HAP-1 (cell line): ENCODE measurements around the gene SGK2.
"Not testable (repeated sequence)": the region's sequence is repeated elsewhere in the genome, so short reads cannot be mapped to it uniquely, and the experiment has no call there.

Experiments
- DNase-seq, 2 experiments: peaks; one replicate each; pipeline ENCODE4 v3.0.0-alpha.2; 2016 to 2020; ENCODE audit warnings: low spot score in 2 of 2
- H3K27me3 ChIP-seq: fragments of 250-450 bp; sonication (Bioruptor Pico); 2 replicates; pipeline ENCODE4 v1.5.1; 2020; ENCODE audit warnings: low read depth, mild to moderate bottlenecking, moderate library complexity
- H3K36me3 ChIP-seq: fragments of 250-450 bp; sonication (Bioruptor Pico); replicated peaks from 2 replicates; pipeline ENCODE4 v1.5.1; 2020; ENCODE audit warnings: mild to moderate bottlenecking
- H3K4me1 ChIP-seq: fragments of 250-450 bp; sonication (Bioruptor Pico); 2 replicates; pipeline ENCODE4 v1.5.1; 2020; ENCODE audit warnings: mild to moderate bottlenecking
- H3K4me3 ChIP-seq: fragments of 250-450 bp; sonication (Bioruptor Pico); 2 replicates; pipeline ENCODE4 v1.5.1; 2020; ENCODE audit warnings: mild to moderate bottlenecking, moderate library complexity
- H3K9me3 ChIP-seq: fragments of 250-450 bp; sonication (Bioruptor Pico); 2 replicates; pipeline ENCODE4 v1.5.1; 2020; ENCODE audit warnings: mild to moderate bottlenecking, moderate library complexity
- in situ Hi-C: fragments of 300-500 bp; cut with MboI; formaldehyde crosslinking; loops from 3 replicates; pipeline ENCODE4 v1.14.3; 2020; ENCODE audit warnings: low sequenced_read_pairs, inconsistent platforms, mixed read lengths

Gene SGK2

DNA sequence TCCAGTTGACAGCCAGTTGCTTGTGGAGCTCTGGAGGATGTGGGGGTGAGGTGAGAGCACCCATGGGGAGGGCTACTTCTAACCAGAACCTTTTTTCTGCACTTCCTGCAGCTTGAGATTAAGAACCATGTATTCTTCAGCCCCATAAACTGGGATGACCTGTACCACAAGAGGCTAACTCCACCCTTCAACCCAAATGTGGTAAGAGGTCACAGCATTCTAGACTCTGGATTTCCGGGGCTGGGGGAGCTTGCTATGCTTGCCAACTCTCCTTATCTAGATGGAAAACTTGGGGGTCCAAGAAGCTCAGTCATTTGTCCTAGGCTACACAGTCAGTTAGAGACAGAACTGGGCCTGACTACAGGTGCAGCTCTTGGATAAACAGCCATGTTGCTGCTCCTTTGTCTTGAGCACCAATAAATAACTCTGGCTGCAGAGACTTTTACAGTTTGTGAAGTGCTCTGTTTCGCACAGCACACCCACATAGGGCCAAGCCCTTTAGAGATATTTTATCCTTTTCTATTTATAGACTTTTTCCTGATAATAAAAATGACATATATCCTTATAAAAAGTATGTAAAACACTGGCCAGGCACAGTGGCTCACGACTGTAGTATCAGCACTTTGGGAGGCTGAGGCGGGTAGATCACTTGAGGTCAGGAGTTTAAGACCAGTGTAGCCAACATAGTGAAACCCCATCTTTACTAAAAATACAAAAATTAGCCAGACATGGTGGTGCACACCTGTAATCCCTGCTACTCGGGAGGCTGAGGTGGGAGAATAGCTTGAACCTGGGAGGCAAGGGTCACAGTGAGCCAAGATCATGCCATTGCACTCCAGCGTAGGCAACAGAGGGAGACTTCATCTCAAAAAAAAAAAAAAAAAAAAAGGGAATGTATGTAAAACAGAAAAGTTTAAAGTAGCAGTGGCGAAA, 21.3 kb downstream of the SGK2 start:
- H3K4me3 ChIP-seq: no peak overlapping the region
- no peaks in the 10 kb centered on the region for H3K27me3 ChIP-seq
- H3K36me3 ChIP-seq: no peaks in the 10 kb centered on the region
- no peaks in the 10 kb centered on the region for H3K4me1 ChIP-seq
- no peaks in the 10 kb centered on the region for H3K9me3 ChIP-seq
- in situ Hi-C loops: no loop called here
- no peak for DNase-seq

GRCh38 chr20:43583133-43583864, 24.5 kb downstream of the SGK2 start:
- Histone ChIP-seq H3K36me3 (no peaks in the 10 kb centered on the region), H3K27me3 (no peaks in the 10 kb centered on the region), H3K4me3 (no peak overlapping the region), H3K4me1 (no peaks in the 10 kb centered on the region), H3K9me3 (no peaks in the 10 kb centered on the region)
- DNase-seq: no peak
- in situ Hi-C loops: no loop called here

GRCh38 chr20:43583982-43584432, 25.2 kb downstream of the SGK2 start:
- Histone ChIP-seq H3K36me3 (no peaks in the 10 kb centered on the region), H3K4me3 (no peak overlapping the region), H3K27me3 (no peaks in the 10 kb centered on the region), H3K4me1 (no peaks in the 10 kb centered on the region), H3K9me3 (no peaks in the 10 kb centered on the region)
- DNase-seq: no peak
- in situ Hi-C loops: no loop called here

DNA sequence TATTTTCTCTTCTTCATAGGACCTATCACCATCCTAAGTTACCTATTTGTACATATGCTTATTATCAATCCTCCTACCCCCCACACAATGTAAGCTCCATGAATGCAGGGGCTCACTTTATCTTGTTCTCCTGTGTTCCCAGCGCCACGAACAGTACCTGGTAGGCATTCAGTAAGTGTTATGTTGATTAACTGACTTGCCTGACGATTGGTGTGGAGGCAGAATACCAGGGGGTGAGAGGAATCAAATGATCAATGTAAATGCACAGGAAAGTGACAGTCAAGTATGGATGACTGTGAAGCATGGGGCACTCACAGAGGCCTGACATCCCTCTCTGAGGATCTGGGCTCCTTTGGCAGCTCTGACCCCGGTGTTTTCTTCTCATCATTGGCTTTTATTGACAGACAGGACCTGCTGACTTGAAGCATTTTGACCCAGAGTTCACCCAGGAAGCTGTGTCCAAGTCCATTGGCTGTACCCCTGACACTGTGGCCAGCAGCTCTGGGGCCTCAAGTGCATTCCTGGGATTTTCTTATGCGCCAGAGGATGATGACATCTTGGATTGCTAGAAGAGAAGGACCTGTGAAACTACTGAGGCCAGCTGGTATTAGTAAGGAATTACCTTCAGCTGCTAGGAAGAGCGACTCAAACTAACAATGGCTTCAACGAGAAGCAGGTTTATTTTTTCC, 25.8 kb downstream of the SGK2 start:
- no peaks in the 10 kb centered on the region for H3K36me3 ChIP-seq
- in situ Hi-C loops: no loop called here
- H3K9me3 ChIP-seq: no peaks in the 10 kb centered on the region
- H3K4me3 ChIP-seq: no peak overlapping the region
- H3K4me1 ChIP-seq: no peaks in the 10 kb centered on the region
- no peaks in the 10 kb centered on the region for H3K27me3 ChIP-seq
- no peak for DNase-seq

GRCh38 chr20:43586641-43587040, 27.8 kb downstream of the SGK2 start:
- H3K4me1 ChIP-seq: peaks cover 7% of the 10 kb centered on the region
- no peak overlapping the region for H3K4me3 ChIP-seq
- H3K36me3 ChIP-seq: no peaks in the 10 kb centered on the region
- no peaks in the 10 kb centered on the region for H3K9me3 ChIP-seq
- no peak for DNase-seq
- in situ Hi-C loops: no loop called here
- H3K27me3 ChIP-seq: no peaks in the 10 kb centered on the region

DNA sequence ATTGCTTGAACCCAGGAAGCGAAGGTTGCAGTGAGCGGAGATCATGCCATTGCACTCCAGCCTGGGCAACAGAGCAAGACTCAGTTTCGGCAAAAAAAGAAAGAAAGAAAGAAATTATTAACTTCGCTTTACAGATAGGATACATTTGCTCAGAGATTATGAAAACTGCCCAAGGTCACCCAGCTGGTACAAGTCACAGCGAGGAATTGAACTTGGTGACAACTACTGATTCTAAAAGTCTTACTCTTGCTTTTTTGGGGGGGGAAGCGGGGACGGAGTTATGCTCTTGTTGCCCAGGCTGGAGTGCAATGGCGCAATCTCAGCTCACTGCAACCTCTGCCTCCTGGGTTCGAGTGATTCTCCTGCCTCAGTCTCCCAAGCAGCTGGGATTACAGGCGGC, 29.7 kb downstream of the SGK2 start:
- in situ Hi-C loops, H3K4me3 ChIP-seq, H3K27me3 ChIP-seq, H3K36me3 ChIP-seq, H3K4me1 ChIP-seq, H3K9me3 ChIP-seq, DNase-seq: not testable (repeated sequence)

DNA sequence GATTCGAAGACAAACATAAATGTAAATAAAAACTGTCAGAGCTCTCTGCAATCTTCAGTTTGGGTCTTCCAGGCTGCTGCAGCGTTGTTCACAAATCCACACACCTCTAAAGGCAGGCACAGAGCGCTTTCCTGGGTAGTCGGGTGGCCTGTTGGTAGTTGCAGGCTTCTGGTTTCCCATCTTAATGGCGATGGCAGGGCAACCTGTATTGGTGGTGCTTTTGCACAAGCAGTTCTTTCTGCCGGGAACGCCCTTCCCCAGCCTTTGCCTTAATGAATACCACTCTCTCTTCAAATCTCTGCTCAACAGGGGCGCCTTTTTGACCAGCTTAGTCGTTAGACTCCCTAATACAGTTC, 31.2 kb downstream of the SGK2 start:
- Histone ChIP-seq H3K9me3 (no peaks in the 10 kb centered on the region), H3K36me3 (0 out of 2 replicates have a peak, but pooled peaks cover 4% of the 10 kb centered on the region), H3K4me3 (peak overlapping the region; percentile 85), H3K27me3 (no peaks in the 10 kb centered on the region), H3K4me1 (peaks cover 8% of the 10 kb centered on the region)
- DNase-seq: no peak
- in situ Hi-C loops: no loop called here

DNA sequence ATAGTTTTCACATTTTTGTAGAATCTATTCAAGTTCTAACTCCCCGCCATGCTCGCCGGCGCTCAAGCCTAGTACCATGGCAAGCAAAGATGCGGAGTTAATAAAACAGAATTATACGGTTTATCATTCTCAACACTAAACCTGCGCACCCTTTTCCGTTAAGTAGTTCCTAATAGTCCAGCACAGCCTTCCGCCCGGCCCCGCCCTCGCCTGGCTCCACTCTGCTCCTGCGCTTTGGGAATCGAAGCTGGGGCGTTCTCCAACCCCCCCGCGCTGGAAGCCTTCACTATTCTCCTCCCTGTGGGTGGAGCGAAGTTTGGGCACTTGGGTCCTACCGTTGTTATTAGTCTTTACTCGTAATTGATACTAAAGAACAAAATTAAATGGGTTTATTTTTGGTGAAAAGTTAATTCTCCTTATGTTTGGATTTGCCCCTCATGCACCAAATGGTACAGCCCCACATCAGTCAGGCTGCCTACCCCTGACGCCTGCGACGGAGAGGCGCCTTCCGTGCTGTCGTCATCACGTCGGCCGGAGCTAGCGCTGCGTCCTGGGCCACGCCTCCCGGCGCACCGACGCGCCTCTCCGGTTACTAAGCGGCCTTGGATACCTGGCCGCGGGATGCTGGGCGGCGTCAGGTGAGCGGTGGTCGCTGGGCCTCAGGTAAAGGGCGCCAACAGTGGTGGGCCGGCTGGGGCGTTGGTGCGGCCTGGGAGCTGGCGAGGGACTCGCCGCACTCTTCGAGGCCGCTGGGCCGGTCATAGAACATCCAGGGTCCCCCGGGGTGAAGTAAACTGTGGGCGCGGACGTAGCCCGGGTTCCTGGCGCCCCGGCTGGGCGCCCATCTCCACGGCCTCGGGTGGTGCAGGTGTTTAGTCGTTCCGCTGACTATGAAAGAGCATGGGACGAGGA, 31.8 kb downstream of the SGK2 start, which contains the start of gene IFT52:
TSS of gene IFT52 (plus strand) at position 546 of the 912 bp plus-strand sequence. CDS start 3,762 bp downstream, outside the sequence.
- in situ Hi-C loops: no loop called here
- H3K36me3 ChIP-seq: 0 out of 2 replicates have a peak, but pooled peaks cover 4% of the 10 kb centered on the region
- peak within 1 kb of the TSS; percentile 85 for H3K4me3 ChIP-seq
- no peaks in the 10 kb centered on the region for H3K9me3 ChIP-seq
- peaks cover 8% of the 10 kb centered on the region for H3K4me1 ChIP-seq
- DNase-seq: peak; percentile 84 to 92
- no peaks in the 10 kb centered on the region for H3K27me3 ChIP-seq

DNA sequence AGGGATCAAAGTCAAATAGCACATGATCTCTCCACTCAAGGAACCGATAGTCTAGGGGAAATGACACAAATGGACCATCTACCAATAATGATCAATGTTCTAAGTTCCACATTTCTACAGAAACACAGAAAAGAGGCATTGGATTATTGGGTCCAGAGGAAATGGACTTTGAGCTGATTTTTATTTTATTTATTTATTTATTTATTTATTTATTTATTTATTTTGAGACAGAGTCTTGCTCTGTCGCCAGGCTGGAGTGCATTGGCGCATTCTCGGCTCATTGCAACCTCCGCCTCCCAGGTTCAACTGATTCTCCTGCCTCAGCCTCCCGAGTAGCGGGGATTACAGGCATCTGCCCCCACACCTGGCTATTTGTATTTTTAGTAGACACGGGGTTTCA, 43.1 kb downstream of the SGK2 start:
- H3K4me1 ChIP-seq, H3K4me3 ChIP-seq, H3K36me3 ChIP-seq, H3K9me3 ChIP-seq, DNase-seq, H3K27me3 ChIP-seq, in situ Hi-C loops: not testable (repeated sequence)

- DNase-seq: no peak
- in situ Hi-C loops: no loop called here
- Histone ChIP-seq H3K4me1 (no peaks in the 10 kb centered on the region), H3K27me3 (no peaks in the 10 kb centered on the region), H3K36me3 (peaks cover 8% of the 10 kb centered on the region), H3K4me3 (no peak overlapping the region), H3K9me3 (no peaks in the 10 kb centered on the region)
Observed at GRCh38 chr20:43603124-43603523, 44.3 kb downstream of the SGK2 start.

DNA sequence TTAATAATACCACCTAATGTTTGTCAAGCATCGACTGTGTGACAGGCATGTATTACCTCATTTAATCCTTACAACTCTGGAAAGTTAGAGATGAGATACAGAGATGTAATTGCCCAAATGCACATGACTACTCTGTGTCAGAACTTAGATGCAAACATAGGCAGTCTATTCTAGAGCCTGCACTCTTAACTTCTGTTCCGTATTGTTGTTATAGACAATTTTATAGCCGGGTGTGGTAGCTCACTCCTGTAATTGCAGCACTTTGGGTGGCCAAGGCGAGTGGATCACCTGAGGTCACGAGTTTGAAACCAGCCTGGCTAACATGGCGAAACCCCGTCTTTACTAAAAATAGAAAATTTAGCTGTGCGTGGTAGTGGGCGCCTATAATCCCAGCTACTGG, 46.9 kb downstream of the SGK2 start:
- H3K36me3 ChIP-seq: peaks cover 8% of the 10 kb centered on the region

DNA sequence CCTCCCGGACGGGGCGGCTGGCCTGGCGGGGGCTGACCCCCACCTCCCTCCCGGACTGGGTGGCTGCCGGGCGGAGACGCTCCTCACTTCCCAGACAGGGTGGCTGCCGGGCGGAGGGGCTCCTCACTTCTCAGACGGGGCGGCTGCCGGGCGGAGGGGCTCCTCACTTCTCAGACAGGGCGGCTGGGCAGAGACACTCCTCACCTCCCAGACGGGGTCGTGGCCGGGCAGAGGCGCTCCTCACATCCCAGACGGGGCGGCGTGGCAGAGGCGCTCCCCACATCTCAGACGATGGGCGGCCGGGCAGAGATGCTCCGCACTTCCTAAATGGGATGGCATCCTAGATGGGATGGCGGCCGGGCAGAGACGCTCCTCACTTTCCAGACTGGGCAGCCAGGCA, 48.5 kb downstream of the SGK2 start:
- H3K9me3 ChIP-seq, in situ Hi-C loops, H3K36me3 ChIP-seq, H3K27me3 ChIP-seq, H3K4me3 ChIP-seq, H3K4me1 ChIP-seq, DNase-seq: not testable (repeated sequence)

More for the DNA sequence above, 46.9 kb downstream of the SGK2 start:
- H3K4me1 ChIP-seq: no peaks in the 10 kb centered on the region
- H3K27me3 ChIP-seq: no peaks in the 10 kb centered on the region
- H3K9me3 ChIP-seq: no peaks in the 10 kb centered on the region
- in situ Hi-C loops: no loop called here
- H3K4me3 ChIP-seq: no peak overlapping the region
- DNase-seq: no peak

DNA sequence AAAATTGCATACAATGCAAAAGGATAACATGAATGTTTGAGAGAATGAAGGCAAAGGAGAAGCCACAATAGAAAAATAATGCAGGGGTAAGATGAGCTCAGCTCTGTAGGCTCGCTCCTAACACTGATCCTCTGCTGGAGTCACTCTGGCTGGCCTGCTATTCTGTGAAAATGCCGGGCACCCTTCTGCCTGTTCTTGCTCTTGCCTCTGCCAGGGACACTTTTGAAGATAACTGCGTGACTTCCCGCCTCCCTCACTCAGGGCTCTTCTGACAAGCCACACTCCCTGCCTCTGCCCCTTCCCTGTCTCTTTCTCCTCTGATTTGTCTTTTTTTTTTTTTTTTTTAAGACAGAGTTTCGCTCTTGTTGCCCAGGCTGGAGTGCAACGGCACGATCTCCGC, 72.8 kb downstream of the SGK2 start:
- H3K36me3 ChIP-seq: peaks cover 11% of the 10 kb centered on the region
- no peaks in the 10 kb centered on the region for H3K9me3 ChIP-seq
- no peak overlapping the region for H3K4me3 ChIP-seq
- no peaks in the 10 kb centered on the region for H3K27me3 ChIP-seq
- H3K4me1 ChIP-seq: no peaks in the 10 kb centered on the region
- in situ Hi-C loops: no loop called here
- DNase-seq: no peak
